ENCODE results near the gene SMAD5.

- TF ChIP-seq CTCF (IDR thresholded peaks at IDR 0.05) (no peak), POLR2A (IDR thresholded peaks at IDR 0.05) (no peak), POLR2AphosphoS5 (IDR thresholded peaks at IDR 0.05) (no peak), EP300 (IDR thresholded peaks at IDR 0.05) (no peak)
Observed at GRCh38 chr5:136164226-136164625, 31.6 kb downstream of the SMAD5 start.
